ENCODE results near the gene CEMIP2.

GRCh38 chr9:71762900-71763653, 5.2 kb downstream of the CEMIP2 start:
- TF ChIP-seq, protein P1, sequence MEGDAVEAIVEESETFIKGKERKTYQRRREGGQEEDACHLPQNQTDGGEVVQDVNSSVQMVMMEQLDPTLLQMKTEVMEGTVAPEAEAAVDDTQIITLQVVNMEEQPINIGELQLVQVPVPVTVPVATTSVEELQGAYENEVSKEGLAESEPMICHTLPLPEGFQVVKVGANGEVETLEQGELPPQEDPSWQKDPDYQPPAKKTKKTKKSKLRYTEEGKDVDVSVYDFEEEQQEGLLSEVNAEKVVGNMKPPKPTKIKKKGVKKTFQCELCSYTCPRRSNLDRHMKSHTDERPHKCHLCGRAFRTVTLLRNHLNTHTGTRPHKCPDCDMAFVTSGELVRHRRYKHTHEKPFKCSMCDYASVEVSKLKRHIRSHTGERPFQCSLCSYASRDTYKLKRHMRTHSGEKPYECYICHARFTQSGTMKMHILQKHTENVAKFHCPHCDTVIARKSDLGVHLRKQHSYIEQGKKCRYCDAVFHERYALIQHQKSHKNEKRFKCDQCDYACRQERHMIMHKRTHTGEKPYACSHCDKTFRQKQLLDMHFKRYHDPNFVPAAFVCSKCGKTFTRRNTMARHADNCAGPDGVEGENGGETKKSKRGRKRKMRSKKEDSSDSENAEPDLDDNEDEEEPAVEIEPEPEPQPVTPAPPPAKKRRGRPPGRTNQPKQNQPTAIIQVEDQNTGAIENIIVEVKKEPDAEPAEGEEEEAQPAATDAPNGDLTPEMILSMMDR (IDR thresholded peaks at IDR 0.05; ENCODE audit: insufficient read depth, low read length, poor library complexity, severe bottlenecking): no peak
- no peak for TF ChIP-seq EZH2phosphoT487 (conservative IDR thresholded peaks at IDR 0.05; ENCODE audit: low read length)

All from SU-DHL-6 (cell line).